ENCODE results near the gene PTPRN2. TPM values are rescaled to one million over a fixed set of nuclear protein-coding genes. Genes with fewer than 3 reads are reported as not detected.

Gene PTPRN2
- total RNA-seq, 1 experiment from 2014 or later: 2.1 TPM

- H4K20me1 ChIP-seq (ENCODE audit: insufficient read depth): no peaks in the 10 kb centered on the region
- intact Hi-C loops (cut with micrococcal nuclease): no loop called here
- no peak overlapping the region for H3K4me3 ChIP-seq (replicated peaks in 1 of 2; ENCODE audit: low read depth in 1 of 2, low read length in 2 of 2)
- H3K4me1 ChIP-seq (ENCODE audit: control insufficient read depth in 1 of 2, insufficient read depth in 2 of 2, low read length in 2 of 2): peaks cover 10 to 13% of the 10 kb centered on the region in 2 experiments; a peak in 3 of 4 replicates
- RAD21 ChIA-PET (ENCODE audit: low non-redundant PET in 1 of 2, low total read pairs in 2 of 2, uncharacterized antibody in 2 of 2, unreplicated experiment in 2 of 2): no interaction called here
- no peak overlapping the region for H3K27ac ChIP-seq (ENCODE audit: low read depth, low read length)
- no TSS peak for BruUV-seq (replicated peaks)
- ATAC-seq: peak; percentile 38; the same call in 1 of the 2 replicates
- DNase-seq (ENCODE audit: low read depth, low spot score): peak; percentile 81
- H3K9me3 ChIP-seq (ENCODE audit: control insufficient read depth in 1 of 2, insufficient read depth in 1 of 2, low read depth in 1 of 2, low read length in 2 of 2): no peaks in the 10 kb centered on the region
- H3K9ac ChIP-seq (ENCODE audit: low read length): no peak overlapping the region
- no peaks in the 10 kb centered on the region for H3K79me2 ChIP-seq (ENCODE audit: insufficient read depth, low read length)
- TF ChIP-seq TCF7L2 (IDR thresholded peaks at IDR 0.05; ENCODE audit: borderline replicate concordance, extremely low read depth, insufficient read depth, insufficient read length): no peak
- TF ChIP-seq JUND (IDR thresholded peaks at IDR 0.05): peak; percentile 74
- TF ChIP-seq POLR2AphosphoS5 (IDR thresholded peaks at IDR 0.05; ENCODE audit: low read depth, low read length): no peak
- TF ChIP-seq ZFX (IDR thresholded peaks at IDR 0.05): no peak
- no peak for TF ChIP-seq SRF (IDR thresholded peaks at IDR 0.05; ENCODE audit: low read depth)
- TF ChIP-seq ZBTB33 (IDR thresholded peaks at IDR 0.05; ENCODE audit: extremely low read depth, insufficient replicate concordance, low read length): no peak
- TF ChIP-seq ELF1 (IDR thresholded peaks at IDR 0.05; ENCODE audit: borderline replicate concordance, low read depth): no peak
- TF ChIP-seq ZNF274 (IDR thresholded peaks at IDR 0.05; ENCODE audit: low read depth, low read length): no peak
- peak; percentile 44; the same call in 1 of the 2 replicates for TF ChIP-seq MAX (IDR thresholded peaks at IDR 0.05)
- no peak for TF ChIP-seq SIN3A (IDR thresholded peaks at IDR 0.05; ENCODE audit: low read depth)
- TF ChIP-seq EZH2 (IDR thresholded peaks at IDR 0.05): no peak
- no peak for TF ChIP-seq YY1 (IDR thresholded peaks at IDR 0.05; ENCODE audit: extremely low read depth, insufficient replicate concordance, low read depth, low read length)
- TF ChIP-seq REST (IDR thresholded peaks at IDR 0.05; ENCODE audit: low read depth): no peak
- no peak for TF ChIP-seq CTCF (IDR thresholded peaks at IDR 0.05 in 2 of 3, conservative IDR thresholded peaks at IDR 0.05 in 1 of 3; ENCODE audit: borderline replicate concordance in 1 of 3, insufficient read depth in 1 of 3, low read depth in 2 of 3, low read length in 2 of 3)
- TF ChIP-seq FOSL1 (IDR thresholded peaks at IDR 0.05; ENCODE audit: low read depth): no peak
- no peak for TF ChIP-seq POLR2A (IDR thresholded peaks at IDR 0.05; ENCODE audit: borderline replicate concordance, extremely low read depth, insufficient read depth, insufficient read length)
- peak; percentile 60 for TF ChIP-seq SP1 (IDR thresholded peaks at IDR 0.05; ENCODE audit: low read depth)
- peak; percentile 79 for TF ChIP-seq CBX3 (IDR thresholded peaks at IDR 0.05; ENCODE audit: low read depth)
- H3K4me2 ChIP-seq (ENCODE audit: low read length): peak overlapping the region; percentile 25; the same call in 1 of the 2 replicates
- CTCF ChIA-PET: no interaction called here
- POLR2A ChIA-PET: no interaction called here
- no peak overlapping the region for H2AFZ ChIP-seq (ENCODE audit: low read depth, low read length, poor library complexity, severe bottlenecking)
- no peaks in the 10 kb centered on the region for H3K27me3 ChIP-seq (ENCODE audit: insufficient read depth, low read length)
- H3K36me3 ChIP-seq (ENCODE audit: control insufficient read depth in 1 of 2, insufficient read depth in 2 of 2, low read length in 2 of 2): no peaks in the 10 kb centered on the region
- H3K9me2 ChIP-seq (ENCODE audit: insufficient read depth): no peaks in the 10 kb centered on the region
These were observed 1062.1 kb downstream of the PTPRN2 start for GRCh38 chr7:157525491-157525915.
